Measurements from ENCODE around the gene BTNL9. TPM values are rescaled to one million over a fixed set of nuclear protein-coding genes. Genes with fewer than 3 reads are reported as not detected.

BTNL9 gene
- total and polyA plus RNA-seq, 2 of the 8 experiments (the other 6 are each of a cell fraction or from before 2014, with no cell fraction given), result 0.23 to 0.89 TPM

- H2BK120ac ChIP-seq (replicated peaks; ENCODE audit: low read depth, low read length), result no peak overlapping the region
- no peak overlapping the region for H2BK20ac ChIP-seq (ENCODE audit: low read length)
- peaks cover 2% of the 10 kb centered on the region; the same call in 1 of the 2 replicates for H3K23me2 ChIP-seq (ENCODE audit: low read depth, low read length)
- H3K27ac ChIP-seq (ENCODE audit: low read depth, low read length), result no peak overlapping the region
- no peak overlapping the region for H2BK12ac ChIP-seq (ENCODE audit: low read depth, low read length)
- no peak overlapping the region for H4K5ac ChIP-seq (ENCODE audit: insufficient read length, low read depth, low read length)
- no peak for FAIRE-seq
- WGBS, 2 experiments (ENCODE audit: extremely low coverage in 1 of 2, insufficient coverage in 1 of 2, insufficient read length in 1 of 2, insufficient replicate concordance in 2 of 2, low coverage in 1 of 2, low lambda C conversion rate in 2 of 2, missing lambda C conversion rate in 1 of 2), result 85% methylated on average over 1 of the region's 1 CpG; no CpG with 5 or more reads in 1 of the 2 experiments
- TF ChIP-seq FOSL1 (IDR thresholded peaks at IDR 0.05; ENCODE audit: insufficient read depth, low read depth, low read length) (no peak), SUZ12 (IDR thresholded peaks at IDR 0.05; ENCODE audit: low read length) (no peak), TAF7 (optimal IDR thresholded peaks at IDR 0.05; ENCODE audit: borderline replicate concordance, low read depth, low read length) (no peak), RXRA (IDR thresholded peaks at IDR 0.05; ENCODE audit: insufficient read depth, low read depth, low read length) (no peak), SP4 (IDR thresholded peaks at IDR 0.05; ENCODE audit: low read length) (no peak)
- no peak overlapping the region for H3K18ac ChIP-seq (ENCODE audit: extremely low read depth, low read length)
- no peak overlapping the region for H3K4me2 ChIP-seq (ENCODE audit: insufficient read depth in 1 of 2, low read depth in 2 of 2, low read length in 2 of 2)
- no peak overlapping the region for H3K9ac ChIP-seq (replicated peaks in 1 of 4; ENCODE audit: extremely low read depth in 1 of 4, low read depth in 3 of 4, low read length in 3 of 4)
- H3K4ac ChIP-seq (replicated peaks; ENCODE audit: insufficient read length, low read depth, low read length), result no peak overlapping the region
- H4K20me1 ChIP-seq (replicated peaks in 1 of 2; ENCODE audit: control insufficient read depth in 1 of 2, insufficient read depth in 2 of 2, low read length in 2 of 2), result no peaks in the 10 kb centered on the region
- H3K79me1 ChIP-seq (ENCODE audit: low read depth, low read length), result no peaks in the 10 kb centered on the region
- no peak for DNase-seq (ENCODE audit: low read depth in 1 of 2, low spot score in 2 of 2)
- no peak overlapping the region for H3K23ac ChIP-seq (ENCODE audit: insufficient read length)
- H3K56ac ChIP-seq (replicated peaks; ENCODE audit: insufficient read length, low read depth, low read length), result no peak overlapping the region
- no peak overlapping the region for H4K8ac ChIP-seq (ENCODE audit: extremely low read depth, insufficient read depth, low read length)
- H3K27me3 ChIP-seq (replicated peaks in 1 of 4; ENCODE audit: control insufficient read depth in 3 of 4, extremely low read depth in 1 of 4, insufficient read depth in 3 of 4, low read length in 3 of 4), result no peaks in the 10 kb centered on the region
- peaks cover 0 to 4% (median 2%) of the 10 kb centered on the region in 4 experiments; a peak in 4 of 7 replicates for H3K4me1 ChIP-seq (replicated peaks in 1 of 4; ENCODE audit: control insufficient read depth in 3 of 4, insufficient read depth in 4 of 4, low read length in 3 of 4)
- H2BK15ac ChIP-seq (ENCODE audit: low read length), result no peak overlapping the region
- no peak overlapping the region for H2BK5ac ChIP-seq (ENCODE audit: low read depth, low read length)
- peaks cover 5 to 6% of the 10 kb centered on the region in 2 experiments; a peak in 2 of 4 replicates for H3K9me3 ChIP-seq (ENCODE audit: insufficient read depth in 2 of 2, low read depth in 1 of 2, low read length in 1 of 2)
- H2AK5ac ChIP-seq (ENCODE audit: low read depth, low read length), result no peak overlapping the region
- POLR2A ChIA-PET (ENCODE audit: partially characterized antibody), result no interaction called here
- no peak overlapping the region for H4K91ac ChIP-seq (replicated peaks; ENCODE audit: insufficient read length, low read length)
- H3K14ac ChIP-seq (ENCODE audit: insufficient read length), result no peak overlapping the region
- no peak overlapping the region for H3K4me3 ChIP-seq (ENCODE audit: extremely low read depth in 1 of 4, insufficient read depth in 2 of 4, low read depth in 3 of 4, low read length in 4 of 4)
- H3K79me2 ChIP-seq (ENCODE audit: control insufficient read depth in 1 of 2, insufficient read depth in 2 of 2, low read length in 2 of 2), result no peaks in the 10 kb centered on the region
- CTCF ChIA-PET (ENCODE audit: partially characterized antibody), result interaction anchor here (0.7 kb wide), 1 partner anchor 747 kb away, joined by 3 read pairs; no protein-coding TSS in a partner anchor
- H3K36me3 ChIP-seq (ENCODE audit: control insufficient read depth in 2 of 4, insufficient read depth in 4 of 4, low read length in 3 of 4), result no peaks in the 10 kb centered on the region
- H2AFZ ChIP-seq (ENCODE audit: low read length), result no peak overlapping the region
Measured at GRCh38 chr5:181024245-181025064, 15.6 kb upstream of the BTNL9 start.
